H1 (cell line): ENCODE data around the gene SKIDA1. TPM values are rescaled to one million over a fixed set of nuclear protein-coding genes. Genes with fewer than 3 reads are reported as not detected.

Source experiments
- CTCF ChIA-PET: fragments of 300-600 bp; sonication (Branson Sonifier 250); formaldehyde crosslinking; loops from one replicate; lab custom pipeline; 2021; ENCODE audit not compliant: partially characterized antibody; lab: Charles Lee
- POLR2A ChIA-PET: fragments of 300-600 bp; sonication (Branson Sonifier 250); formaldehyde crosslinking; loops from one replicate; lab custom pipeline; 2021; ENCODE audit warnings: inconsistent platforms; ENCODE audit not compliant: partially characterized antibody; lab: Charles Lee
- DNase-seq, 2 experiments: peaks; one replicate each; pipeline versions ENCODE4 v3.0.0 to v3.0.0-alpha.2; 2010 to 2022; ENCODE audit warnings: low spot score in 2 of 2, low read depth in 1 of 2, mixed read lengths in 1 of 2
- FAIRE-seq: peaks from 2 replicates; lab custom pipeline; 2011; peaks lifted over from hg19 to GRCh38; lab: Jason Lieb, UNC
- H2AFZ ChIP-seq: 2 replicates; pipeline ENCODE4 v1.8.1; 2012; ENCODE audit warnings: low read length, inconsistent platforms
- H2AK5ac ChIP-seq: 2 replicates; pipeline ENCODE4 v1.6.1; 2013; ENCODE audit warnings: low read depth, low read length
- H2BK120ac ChIP-seq: replicated peaks from 2 replicates; pipeline ENCODE3; 2013; ENCODE audit warnings: low read depth, low read length, inconsistent platforms
- H2BK12ac ChIP-seq: 2 replicates; pipeline ENCODE4 v1.6.1; 2013; ENCODE audit warnings: low read depth, low read length
- H2BK15ac ChIP-seq: 2 replicates; pipeline ENCODE4 v1.6.1; 2013; ENCODE audit warnings: low read length
- H2BK20ac ChIP-seq: 2 replicates; pipeline ENCODE4 v1.6.1; 2013; ENCODE audit warnings: low read length
- H2BK5ac ChIP-seq: 2 replicates; pipeline ENCODE4 v1.6.1; 2013; ENCODE audit warnings: low read depth, low read length
- H3K14ac ChIP-seq: 2 replicates; pipeline ENCODE4 v1.6.1; 2013; ENCODE audit warnings: inconsistent platforms; ENCODE audit not compliant: insufficient read length
- H3K18ac ChIP-seq: 2 replicates; pipeline ENCODE4 v1.6.1; 2013; ENCODE audit warnings: low read length; ENCODE audit errors: extremely low read depth
- H3K23ac ChIP-seq: 2 replicates; pipeline ENCODE4 v1.6.1; 2013; ENCODE audit warnings: inconsistent platforms; ENCODE audit not compliant: insufficient read length
- H3K23me2 ChIP-seq: 2 replicates; pipeline ENCODE4 v1.6.1; 2013; ENCODE audit warnings: low read depth, low read length
- H3K27ac ChIP-seq: 2 replicates; pipeline ENCODE4 v1.6.1; 2011; ENCODE audit warnings: low read depth, low read length, inconsistent platforms
- H3K27me3 ChIP-seq, 4 experiments: replicated peaks in 1 of 4; 1 replicate in 1 of 4; 2 replicates in 3 of 4; pipeline versions ENCODE4 v1.6.1 to v1.8.1; 2011 to 2013; ENCODE audit warnings: low read length in 3 of 4, mild to moderate bottlenecking in 3 of 4, inconsistent platforms in 2 of 4, mixed read lengths in 2 of 4, moderate library complexity in 1 of 4; ENCODE audit not compliant: control insufficient read depth in 3 of 4, insufficient read depth in 3 of 4; ENCODE audit errors: extremely low read depth in 1 of 4
- H3K36me3 ChIP-seq, 4 experiments: 2 replicates each; pipeline versions ENCODE4 v1.6.1 to v1.8.1; 2011 to 2013; ENCODE audit warnings: mild to moderate bottlenecking in 4 of 4, low read length in 3 of 4, moderate library complexity in 2 of 4, control low read depth in 1 of 4, inconsistent platforms in 1 of 4; ENCODE audit not compliant: insufficient read depth in 4 of 4, control insufficient read depth in 2 of 4
- H3K4ac ChIP-seq: replicated peaks from 2 replicates; pipeline ENCODE3; 2013; ENCODE audit warnings: low read length, low read depth, mixed read lengths, inconsistent platforms; ENCODE audit not compliant: insufficient read length
- H3K4me1 ChIP-seq, 4 experiments: replicated peaks in 1 of 4; 1 replicate in 1 of 4; 2 replicates in 3 of 4; pipeline versions ENCODE4 v1.6.1 to v1.8.1; 2011 to 2013; ENCODE audit warnings: low read length in 3 of 4, inconsistent platforms in 2 of 4, mixed read lengths in 1 of 4; ENCODE audit not compliant: insufficient read depth in 4 of 4, control insufficient read depth in 3 of 4
- H3K4me2 ChIP-seq, 2 experiments: 2 replicates each; pipeline versions ENCODE4 v1.6.1 to v1.8.1; 2011 to 2013; ENCODE audit warnings: low read depth in 2 of 2, low read length in 2 of 2, control low read depth in 1 of 2, inconsistent platforms in 1 of 2, mild to moderate bottlenecking in 1 of 2; ENCODE audit not compliant: insufficient read depth in 1 of 2
- H3K4me3 ChIP-seq, 4 experiments: fragments of 200-600, 300-600 bp in 1 of 4; sonication (generic), shearing (Covaris generic), sonication (Bioruptor Twin) in 1 of 4; 2 replicates each; pipeline versions ENCODE4 v1.5.1 to v1.8.1; 2011 to 2016; ENCODE audit warnings: low read length in 4 of 4, low read depth in 3 of 4, control low read depth in 2 of 4, inconsistent platforms in 2 of 4, mild to moderate bottlenecking in 2 of 4, mixed read lengths in 1 of 4, moderate library complexity in 1 of 4; ENCODE audit not compliant: insufficient read depth in 2 of 4; ENCODE audit errors: extremely low read depth in 1 of 4
- H3K56ac ChIP-seq: replicated peaks from 2 replicates; pipeline ENCODE3; 2013; ENCODE audit warnings: low read depth, mild to moderate bottlenecking, mixed read lengths, low read length, inconsistent platforms; ENCODE audit not compliant: insufficient read length
- H3K79me1 ChIP-seq: 2 replicates; pipeline ENCODE4 v1.6.1; 2013; ENCODE audit warnings: low read depth, low read length, control low read depth
- H3K79me2 ChIP-seq, 2 experiments: 2 replicates each; pipeline versions ENCODE4 v1.6.1 to v1.8.1; 2012 to 2013; ENCODE audit warnings: low read length in 2 of 2, mild to moderate bottlenecking in 2 of 2, inconsistent platforms in 1 of 2; ENCODE audit not compliant: insufficient read depth in 2 of 2, control insufficient read depth in 1 of 2
- H3K9ac ChIP-seq, 4 experiments: replicated peaks in 1 of 4; 1 replicate in 1 of 4; 2 replicates in 3 of 4; pipeline versions ENCODE4 v1.6.1 to v1.8.1; 2011 to 2013; ENCODE audit warnings: low read depth in 3 of 4, low read length in 3 of 4, control low read depth in 2 of 4, mild to moderate bottlenecking in 2 of 4, moderate library complexity in 2 of 4, inconsistent platforms in 1 of 4; ENCODE audit errors: extremely low read depth in 1 of 4
- H3K9me3 ChIP-seq, 2 experiments: 2 replicates each; pipeline versions ENCODE4 v1.6.1 to v1.8.1; 2012 to 2013; ENCODE audit warnings: mild to moderate bottlenecking in 2 of 2, moderate library complexity in 2 of 2, control low read depth in 1 of 2, inconsistent platforms in 1 of 2, low read depth in 1 of 2, low read length in 1 of 2, mixed read lengths in 1 of 2; ENCODE audit not compliant: insufficient read depth in 2 of 2
- H4K20me1 ChIP-seq, 2 experiments: replicated peaks in 1 of 2; 2 replicates each; pipeline versions ENCODE3 to v1.8.1; 2011 to 2013; ENCODE audit warnings: inconsistent platforms in 2 of 2, low read length in 2 of 2, mild to moderate bottlenecking in 1 of 2; ENCODE audit not compliant: insufficient read depth in 2 of 2, control insufficient read depth in 1 of 2
- H4K5ac ChIP-seq: 2 replicates; pipeline ENCODE4 v1.6.1; 2013; ENCODE audit warnings: low read length, low read depth, mixed read lengths, inconsistent platforms; ENCODE audit not compliant: insufficient read length
- H4K8ac ChIP-seq: 2 replicates; pipeline ENCODE4 v1.8.0; 2013; ENCODE audit warnings: mild to moderate bottlenecking, moderate library complexity, low read length, inconsistent platforms; ENCODE audit not compliant: insufficient read depth; ENCODE audit errors: extremely low read depth
- H4K91ac ChIP-seq: replicated peaks from 2 replicates; pipeline ENCODE3; 2013; ENCODE audit warnings: low read length, mixed read lengths, inconsistent platforms; ENCODE audit not compliant: insufficient read length
- KDM1A ChIP-seq: fragments of 200-600, 300-600 bp; sonication (generic); IDR thresholded peaks from 2 replicates; pipeline ENCODE4 v1.7.1; 2016; ENCODE audit warnings: mild to moderate bottlenecking, low read length, borderline replicate concordance
- RFX5 ChIP-seq: IDR thresholded peaks from 2 replicates; pipeline ENCODE4 v1.6.1; 2011; ENCODE audit warnings: low read depth, low read length, improper control_type of control experiment, borderline replicate concordance
- RXRA ChIP-seq: IDR thresholded peaks from 2 replicates; pipeline ENCODE4 v1.6.1; 2011; ENCODE audit warnings: low read depth, mild to moderate bottlenecking, low read length, moderate library complexity; ENCODE audit not compliant: insufficient read depth
- WGBS, 2 experiments: shearing (Covaris generic) in 1 of 2; methylation state at CpG; one replicate each; pipeline versions ENCODE4 v1.1.6 to v1.1.7; 2013 to 2015; ENCODE audit warnings: low lambda C conversion rate in 2 of 2, mixed read lengths in 2 of 2, inconsistent platforms in 1 of 2, low coverage in 1 of 2, missing lambda C conversion rate in 1 of 2; ENCODE audit not compliant: insufficient replicate concordance in 2 of 2, insufficient coverage in 1 of 2, insufficient read length in 1 of 2; ENCODE audit errors: extremely low coverage in 1 of 2, missing lambda C conversion rate in 1 of 2; 5-methylcytosine and 5-hydroxymethylcytosine counted together
- polyA plus RNA-seq, 7 experiments: library from polyadenylated mRNA; depleted of rRNA in 3 of 7; stranded (reverse) in 5 of 7; unstranded in 2 of 7; fragments of >200 nt in 5 of 7; fragments of 200-250 nt in 2 of 7; gene quantifications; 1 replicate in 5 of 7; 2 replicates in 1 of 7; 4 replicates in 1 of 7; pipeline versions ENCODE4 v1.2.1 to v1.2.3, GENCODE V29; 2011 to 2013; ENCODE audit warnings: missing spikeins in 2 of 7, mixed read lengths in 2 of 7
- total RNA-seq: library from RNA; stranded (reverse); fragmentation: NEBNext Ultra II Directional; extraction: Animal tissue kit (Norgen Biotek cat#: 25700); gene quantifications from 2 replicates; pipeline ENCODE4 v1.2.1, GENCODE V29; 2021

Gene SKIDA1
- total and polyA plus RNA-seq, 2 of the 8 experiments (the other 6 are each of a cell fraction or from before 2014, with no cell fraction given) = 1.5 to 8.0 TPM

DNA sequence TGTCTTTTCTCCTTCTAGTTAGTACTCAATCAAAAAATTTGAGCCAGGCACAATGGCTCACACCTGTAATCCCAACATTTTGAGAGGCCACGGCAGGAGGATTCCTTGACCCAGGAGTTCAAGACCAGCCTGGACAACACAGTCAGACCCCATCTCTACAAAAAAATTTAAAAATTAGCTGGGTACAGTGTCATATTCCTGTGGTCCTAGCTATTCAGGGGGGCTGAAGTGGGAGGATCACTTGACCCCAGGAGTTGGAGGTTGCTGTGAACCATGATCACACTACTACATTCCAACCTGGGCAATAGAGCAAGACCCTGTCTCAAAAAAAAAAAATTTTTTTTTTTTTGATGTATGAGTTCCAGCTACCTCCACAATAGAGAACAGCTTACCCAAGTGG is 57.8 kb downstream of the SKIDA1 start:
- Histone ChIP-seq H2BK15ac (no peak overlapping the region), H4K8ac (no peak overlapping the region), H3K9ac (no peak overlapping the region), H3K23ac (no peak overlapping the region), H4K5ac (no peak overlapping the region), H3K36me3 (no peaks in the 10 kb centered on the region), H3K56ac (no peak overlapping the region), H2AK5ac (no peak overlapping the region), H2AFZ (no peak overlapping the region), H3K79me1 (no peaks in the 10 kb centered on the region), H3K79me2 (no peaks in the 10 kb centered on the region), H3K18ac (no peak overlapping the region), H3K27ac (no peak overlapping the region), H3K23me2 (no peaks in the 10 kb centered on the region), H3K14ac (no peak overlapping the region), H2BK12ac (no peak overlapping the region), H2BK5ac (no peak overlapping the region), H3K4me2 (no peak overlapping the region), H3K9me3 (no peaks in the 10 kb centered on the region), H4K20me1 (no peaks in the 10 kb centered on the region), H3K4me1 (peaks cover 0 to 6% (median 1%) of the 10 kb centered on the region in 4 experiments; a peak in 2 of 7 replicates), H2BK20ac (peak overlapping the region; percentile 80; the same call in 1 of the 2 replicates), H2BK120ac (no peak overlapping the region), H3K27me3 (no peaks in the 10 kb centered on the region), H3K4me3 (no peak overlapping the region), H4K91ac (no peak overlapping the region), H3K4ac (no peak overlapping the region)
- ChIA-PET POLR2A (no interaction called here), CTCF (interaction anchor here (0.8 to 1.0 kb wide), 2 partner anchors 19 to 93 kb away, joined by 3 to 7 read pairs; no protein-coding TSS in a partner anchor)
- no peak for DNase-seq
- TF ChIP-seq KDM1A (peak; percentile 84), RXRA (no peak), RFX5 (no peak)
- FAIRE-seq = no peak
- 88% methylated on average over 1 of the region's 1 CpG; no CpG with 5 or more reads in 1 of the 2 experiments for WGBS, 2 experiments
